ENCODE data around the gene TRIM37.

The TRIM37 gene

GRCh38 chr17:59030811-59031210 is 75.9 kb downstream of the TRIM37 start:
- CTCF ChIA-PET = interaction anchor here (0.8 to 2.2 kb wide), 3 partner anchors 12 to 513 kb away, joined by 3 to 5 read pairs (median 3); no protein-coding TSS in a partner anchor
- DNase-seq (ENCODE audit: extremely low spot score) = no peak
- no peak for TF ChIP-seq CTCF (IDR thresholded peaks at IDR 0.05; ENCODE audit: control extremely low read depth, extremely low read depth, low read depth, missing control alignments)
- POLR2A ChIA-PET = no interaction called here

GRCh38 chr17:59028328-59028727 is 78.4 kb downstream of the TRIM37 start:
- ChIA-PET CTCF (interaction anchor here (1.1 to 1.5 kb wide), 3 partner anchors 23 to 39 kb away, joined by 3 to 6 read pairs (median 3); no protein-coding TSS in a partner anchor), POLR2A (no interaction called here)
- no peak for DNase-seq (ENCODE audit: extremely low spot score)
- TF ChIP-seq CTCF (IDR thresholded peaks at IDR 0.05; ENCODE audit: control extremely low read depth, extremely low read depth, low read depth, missing control alignments) = no peak

GRCh38 chr17:59027750-59028149 is 78.9 kb downstream of the TRIM37 start:
- no peak for TF ChIP-seq CTCF (IDR thresholded peaks at IDR 0.05; ENCODE audit: control extremely low read depth, extremely low read depth, low read depth, missing control alignments)
- DNase-seq (ENCODE audit: extremely low spot score) = no peak
- ChIA-PET POLR2A (no interaction called here), CTCF (interaction anchor here (1.2 kb wide), 1 partner anchor 22 kb away, joined by 3 read pairs; no protein-coding TSS in a partner anchor)

GRCh38 chr17:59026176-59026939 is 80.3 kb downstream of the TRIM37 start:
- POLR2A ChIA-PET = no interaction called here
- CTCF ChIA-PET = no interaction called here
- no peak for DNase-seq (ENCODE audit: extremely low spot score)
- no peak for TF ChIP-seq CTCF (IDR thresholded peaks at IDR 0.05; ENCODE audit: control extremely low read depth, extremely low read depth, low read depth, missing control alignments)

GRCh38 chr17:59024916-59025315 is 81.8 kb downstream of the TRIM37 start:
- ChIA-PET CTCF (no interaction called here), POLR2A (no interaction called here)
- DNase-seq (ENCODE audit: extremely low spot score) = no peak
- no peak for TF ChIP-seq CTCF (IDR thresholded peaks at IDR 0.05; ENCODE audit: control extremely low read depth, extremely low read depth, low read depth, missing control alignments)

GRCh38 chr17:59018019-59018418 is 88.7 kb downstream of the TRIM37 start:
- ChIA-PET POLR2A (no interaction called here), CTCF (interaction anchor here (1.3 to 2.1 kb wide), 2 partner anchors 12 kb away, joined by 5 to 7 read pairs; no protein-coding TSS in a partner anchor)
- TF ChIP-seq CTCF (IDR thresholded peaks at IDR 0.05; ENCODE audit: control extremely low read depth, extremely low read depth, low read depth, missing control alignments) = no peak
- no peak for DNase-seq (ENCODE audit: extremely low spot score)

Data from GM10248 (cell line).